Skeletal muscle tissue (tissue), 4 donors: ENCODE measurements around the gene PIAS2. TPM values are rescaled to one million over a fixed set of nuclear protein-coding genes. Genes with fewer than 3 reads are reported as not detected.
"Not testable (repeated sequence)": the region's sequence is repeated elsewhere in the genome, so short reads cannot be mapped to it uniquely, and the experiment has no call there.

ENCODE experiments used
- H3K27ac ChIP-seq: one replicate; pipeline ENCODE4 v1.7.0; 2013; ENCODE audit warnings: mild to moderate bottlenecking, low read depth, low read length, inconsistent platforms
- H3K27me3 ChIP-seq, 3 donors: one replicate each; pipeline ENCODE4 v1.7.0; 2013; ENCODE audit warnings: low read length in 3 of 3; ENCODE audit not compliant: control insufficient read depth in 3 of 3, insufficient read depth in 3 of 3
- H3K36me3 ChIP-seq, 3 donors: one replicate each; pipeline ENCODE4 v1.7.0; 2013; ENCODE audit warnings: low read length in 3 of 3; ENCODE audit not compliant: control insufficient read depth in 3 of 3, insufficient read depth in 3 of 3
- H3K4me1 ChIP-seq, 3 donors: one replicate each; pipeline ENCODE4 v1.7.0; 2013; ENCODE audit warnings: low read length in 3 of 3, mild to moderate bottlenecking in 3 of 3; ENCODE audit not compliant: control insufficient read depth in 3 of 3, insufficient read depth in 3 of 3
- H3K4me3 ChIP-seq, 3 donors: one replicate each; pipeline ENCODE4 v1.7.0; 2013; ENCODE audit warnings: low read length in 3 of 3
- H3K9ac ChIP-seq, 3 donors: one replicate each; pipeline ENCODE4 v1.7.0; 2013; ENCODE audit warnings: low read length in 3 of 3, mild to moderate bottlenecking in 3 of 3, moderate library complexity in 2 of 3, low read depth in 1 of 3
- H3K9me3 ChIP-seq, 3 donors: one replicate each; pipeline ENCODE4 v1.7.0; 2013; ENCODE audit warnings: low read length in 3 of 3; ENCODE audit not compliant: control insufficient read depth in 3 of 3
- total RNA-seq: library from RNA; depleted of rRNA; stranded (reverse); fragments of >200 nt; gene quantifications from one replicate; pipeline ENCODE4 v1.2.3, GENCODE V29; 2014
- donor health status: Osteomylitis.

Gene PIAS2
- total RNA-seq, 1 donor from 2014 or later = 35.5 TPM

DNA sequence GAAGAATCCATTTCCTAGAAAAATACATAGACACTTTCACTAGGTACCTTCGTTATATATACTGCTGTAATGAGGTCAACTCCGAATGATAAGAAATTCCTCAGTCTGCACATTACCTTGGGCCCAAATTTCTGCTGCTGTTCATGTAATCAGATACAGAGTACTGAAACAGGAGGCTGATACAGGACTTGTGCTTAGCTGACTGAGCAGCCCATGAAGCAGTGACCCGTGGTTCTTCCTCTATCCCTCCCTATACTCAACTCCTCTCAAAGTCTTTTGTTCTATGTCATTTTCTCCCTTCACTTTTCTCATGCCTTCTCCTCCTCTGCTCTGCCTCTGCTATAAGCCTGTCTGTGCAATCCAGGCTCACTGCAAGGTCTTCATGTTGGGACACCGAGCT lies 102.9 kb downstream of the PIAS2 start:
- Histone ChIP-seq H3K27me3 (no peaks in the 10 kb centered on the region), H3K36me3 (no peaks in the 10 kb centered on the region), H3K27ac (no peak overlapping the region), H3K9ac (no peak overlapping the region), H3K9me3 (no peaks in the 10 kb centered on the region), H3K4me3 (no peak overlapping the region), H3K4me1 (no peaks in the 10 kb centered on the region)

DNA sequence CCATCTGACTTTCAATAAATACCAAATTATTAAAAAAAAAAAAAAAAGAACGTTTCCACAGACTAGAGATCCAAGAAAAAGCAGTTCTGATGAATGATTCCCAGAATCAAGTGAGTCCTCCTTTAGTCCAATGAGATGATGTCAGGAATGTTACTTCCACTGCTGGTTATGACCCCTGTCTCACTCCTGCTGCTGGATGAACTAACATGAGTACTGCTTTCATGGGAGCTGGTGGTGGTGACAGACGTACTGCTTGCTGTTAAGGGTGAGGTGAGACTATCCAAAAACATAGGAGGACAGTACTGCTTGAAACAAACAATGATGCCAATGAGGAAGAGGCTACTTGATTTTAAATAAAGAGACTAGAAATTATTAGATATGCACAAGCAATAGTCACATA lies 105.0 kb downstream of the PIAS2 start:
- Histone ChIP-seq H3K9me3 (no peaks in the 10 kb centered on the region), H3K36me3 (no peaks in the 10 kb centered on the region), H3K9ac (no peak overlapping the region), H3K4me3 (no peak overlapping the region), H3K4me1 (no peaks in the 10 kb centered on the region), H3K27me3 (no peaks in the 10 kb centered on the region), H3K27ac (no peak overlapping the region)

DNA sequence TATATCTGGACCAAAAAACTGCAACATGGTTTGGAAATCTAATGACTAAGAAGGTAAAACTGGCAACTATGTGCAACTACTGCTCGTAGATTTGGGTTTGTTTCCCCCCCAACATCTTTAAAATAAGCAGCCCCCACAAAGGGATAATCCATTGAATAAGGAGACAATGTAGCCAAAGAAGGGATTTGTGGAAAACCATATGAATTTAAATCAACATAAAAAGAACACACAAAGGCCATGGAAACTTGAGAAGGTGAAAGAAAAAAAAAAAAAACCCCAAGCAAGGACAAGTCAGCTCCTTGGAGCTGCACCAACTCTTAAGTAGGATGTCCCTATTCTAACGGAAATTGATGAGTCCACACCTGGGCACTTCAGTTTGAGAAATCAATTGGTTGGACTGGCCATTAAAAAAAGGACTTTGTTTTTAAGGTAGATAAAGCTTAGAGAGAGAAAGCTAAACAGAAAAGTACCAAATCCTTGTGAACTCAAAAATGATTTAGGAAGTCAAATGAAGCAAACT lies 106.8 kb downstream of the PIAS2 start:
- Histone ChIP-seq H3K4me3 (no peak overlapping the region), H3K27me3 (no peaks in the 10 kb centered on the region), H3K36me3 (no peaks in the 10 kb centered on the region), H3K9ac (no peak overlapping the region), H3K27ac (no peak overlapping the region), H3K4me1 (no peaks in the 10 kb centered on the region), H3K9me3 (no peaks in the 10 kb centered on the region)

DNA sequence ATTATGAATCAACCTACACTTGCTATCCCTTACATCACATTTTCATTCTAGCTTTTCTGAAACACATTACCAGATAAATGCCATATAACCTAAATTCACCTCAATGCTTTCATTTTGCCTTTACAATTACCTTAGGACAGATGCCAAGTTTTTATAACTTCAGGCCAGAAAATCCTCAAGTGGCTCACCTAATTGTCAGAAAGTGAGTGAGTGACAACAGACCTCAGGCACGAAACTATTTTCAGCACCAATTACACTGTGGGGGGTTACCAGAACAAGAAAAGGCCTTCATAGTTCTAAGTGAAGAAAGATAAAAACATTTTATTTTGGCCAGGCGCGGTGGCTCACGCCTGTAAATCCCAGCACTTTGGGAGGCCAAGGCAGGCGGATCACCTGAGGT lies 108.2 kb downstream of the PIAS2 start:
- no peak overlapping the region for H3K27ac ChIP-seq
- H3K9ac ChIP-seq = no peak overlapping the region
- H3K4me1 ChIP-seq = no peaks in the 10 kb centered on the region
- H3K36me3 ChIP-seq = no peaks in the 10 kb centered on the region
- no peaks in the 10 kb centered on the region for H3K9me3 ChIP-seq
- H3K4me3 ChIP-seq = no peak overlapping the region
- H3K27me3 ChIP-seq = no peaks in the 10 kb centered on the region

DNA sequence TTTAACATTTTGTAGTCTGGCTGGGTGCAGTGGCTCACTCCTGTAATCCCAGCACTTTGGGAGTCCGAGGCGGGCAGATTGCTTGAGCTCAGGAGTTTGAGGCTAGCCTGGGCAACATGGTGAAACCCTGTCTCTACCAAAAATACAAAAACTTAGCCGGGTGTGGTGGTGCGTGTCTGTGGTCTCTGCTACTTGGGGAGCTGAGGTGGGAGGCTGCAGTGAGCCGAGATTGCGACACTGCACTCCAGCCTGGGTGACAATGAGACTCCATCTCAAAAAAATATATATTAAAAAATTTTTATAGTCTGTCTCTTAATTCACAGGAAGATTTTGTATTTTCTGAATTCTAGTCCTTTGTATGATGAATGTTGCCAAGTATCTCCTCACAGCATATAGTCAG lies 121.4 kb downstream of the PIAS2 start:
- not testable (repeated sequence) for H3K36me3 ChIP-seq, H3K9me3 ChIP-seq, H3K27me3 ChIP-seq, H3K4me3 ChIP-seq, H3K27ac ChIP-seq, H3K9ac ChIP-seq, H3K4me1 ChIP-seq

DNA sequence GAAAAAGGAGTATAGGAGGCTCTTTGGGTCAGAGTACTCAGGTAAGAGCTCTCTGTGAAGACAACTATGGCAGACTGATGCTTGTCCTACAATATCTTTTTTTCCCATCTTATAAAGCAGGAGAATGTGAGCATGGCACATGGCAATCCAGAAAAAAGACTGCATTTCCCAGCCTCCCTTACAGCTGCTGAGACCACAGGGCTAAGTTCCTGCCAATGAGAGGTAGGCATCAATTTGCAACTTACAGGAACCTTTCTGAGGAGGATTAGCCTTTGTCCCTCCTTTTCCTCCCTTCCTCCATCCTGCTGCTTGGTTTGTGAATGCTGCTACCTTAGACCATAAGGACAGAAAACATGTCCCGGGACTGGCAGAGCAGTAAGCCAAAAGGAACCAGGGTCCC lies 122.7 kb downstream of the PIAS2 start:
- H3K9me3 ChIP-seq = no peaks in the 10 kb centered on the region

DNA sequence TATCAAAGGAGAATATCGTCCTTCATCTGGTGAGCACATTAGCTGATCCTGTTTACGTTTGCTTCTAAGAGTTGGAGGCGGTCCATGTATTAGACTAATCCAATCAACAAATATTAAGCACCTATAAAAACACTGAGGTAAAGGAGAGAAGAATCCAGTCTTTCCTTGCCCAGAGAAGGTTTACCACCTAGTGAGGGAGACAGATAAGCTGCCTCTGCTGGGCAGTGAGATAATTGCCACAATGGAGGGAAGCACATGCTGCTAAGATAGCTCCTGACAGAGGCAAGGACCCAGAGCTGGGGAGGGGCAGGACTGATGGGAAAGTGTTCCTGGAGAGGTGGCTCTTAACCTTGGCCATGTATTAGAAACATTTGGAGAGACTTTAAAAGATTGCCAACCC lies 123.7 kb downstream of the PIAS2 start:
- Histone ChIP-seq H3K9ac (no peak overlapping the region), H3K36me3 (no peaks in the 10 kb centered on the region), H3K9me3 (no peaks in the 10 kb centered on the region), H3K27me3 (no peaks in the 10 kb centered on the region), H3K27ac (no peak overlapping the region), H3K4me3 (no peak overlapping the region), H3K4me1 (no peaks in the 10 kb centered on the region)

More for the DNA sequence above, 122.7 kb downstream of the PIAS2 start:
- Histone ChIP-seq H3K4me3 (no peak overlapping the region), H3K36me3 (no peaks in the 10 kb centered on the region), H3K27ac (no peak overlapping the region), H3K4me1 (no peaks in the 10 kb centered on the region), H3K9ac (no peak overlapping the region), H3K27me3 (no peaks in the 10 kb centered on the region)

DNA sequence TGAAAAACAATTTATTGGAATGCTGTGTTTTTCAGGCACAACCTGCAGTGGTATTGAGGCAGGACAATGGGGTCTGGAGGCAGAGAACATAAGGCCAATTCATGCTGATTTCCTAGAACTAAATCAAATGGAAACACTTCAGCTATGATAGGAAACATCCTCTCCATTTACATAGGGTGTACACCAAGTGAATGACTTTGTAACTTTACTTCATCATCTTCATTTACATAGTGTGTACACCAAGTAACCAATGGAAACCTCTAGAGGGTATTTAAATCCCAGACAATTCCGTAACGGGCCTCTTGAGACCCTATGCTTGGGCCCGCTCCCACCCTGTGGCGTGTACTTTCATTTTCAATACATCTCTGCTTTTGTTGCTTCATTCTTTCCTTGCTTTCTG lies 128.2 kb downstream of the PIAS2 start:
- no peaks in the 10 kb centered on the region for H3K36me3 ChIP-seq
- H3K4me3 ChIP-seq = no peak overlapping the region
- H3K27ac ChIP-seq = no peak overlapping the region

DNA sequence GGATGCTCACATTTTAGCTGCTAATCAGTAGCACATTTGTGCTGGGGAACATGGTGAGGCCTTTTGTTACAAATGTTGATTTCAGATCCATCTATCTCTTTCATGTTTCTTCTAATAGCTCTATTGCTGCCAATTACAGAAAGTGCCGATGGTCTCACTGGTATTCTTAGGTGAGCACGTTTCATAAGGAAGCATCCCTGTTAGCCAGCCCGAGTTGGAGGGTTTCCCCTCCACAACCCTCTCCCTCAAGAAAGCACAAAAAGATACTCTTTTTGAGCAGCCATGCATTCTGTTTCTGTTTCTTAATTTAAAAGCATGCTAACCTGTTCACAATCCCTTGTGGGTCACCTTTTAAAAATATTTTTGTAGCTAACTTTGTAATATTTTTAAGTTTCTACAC lies 129.6 kb downstream of the PIAS2 start:
- no peaks in the 10 kb centered on the region for H3K27me3 ChIP-seq
- H3K36me3 ChIP-seq = no peaks in the 10 kb centered on the region
- H3K27ac ChIP-seq = no peak overlapping the region
- no peaks in the 10 kb centered on the region for H3K4me1 ChIP-seq
- H3K9ac ChIP-seq = no peak overlapping the region
- H3K4me3 ChIP-seq = no peak overlapping the region
- peaks cover 0 to 2% (median 0%) of the 10 kb centered on the region in 3 donors for H3K9me3 ChIP-seq

More for the DNA sequence above, 128.2 kb downstream of the PIAS2 start:
- Histone ChIP-seq H3K27me3 (no peaks in the 10 kb centered on the region), H3K4me1 (no peaks in the 10 kb centered on the region), H3K9me3 (peaks cover 0 to 2% (median 0%) of the 10 kb centered on the region in 3 donors), H3K9ac (no peak overlapping the region)

DNA sequence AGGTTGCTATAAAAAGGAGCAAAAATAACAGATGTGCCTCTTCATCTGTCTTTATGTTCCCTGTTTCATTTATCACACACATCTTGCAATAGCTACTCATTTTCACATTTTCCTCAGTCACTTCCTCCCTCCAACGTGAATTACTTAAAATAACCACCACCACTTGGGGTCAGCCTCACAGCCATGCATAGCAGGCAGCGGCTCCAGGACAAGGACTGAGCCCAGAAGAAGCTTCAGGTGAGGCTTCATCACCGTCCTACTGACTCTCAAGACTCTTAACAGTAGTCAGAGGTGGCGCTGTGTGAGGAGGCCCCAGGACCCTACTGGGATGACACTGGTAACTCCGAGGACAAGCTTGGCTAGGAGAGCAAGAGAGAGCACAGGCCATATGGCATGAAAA lies 144.9 kb downstream of the PIAS2 start:
- Histone ChIP-seq H3K9me3 (no peaks in the 10 kb centered on the region), H3K4me3 (no peak overlapping the region), H3K27me3 (no peaks in the 10 kb centered on the region), H3K27ac (no peak overlapping the region), H3K36me3 (no peaks in the 10 kb centered on the region), H3K4me1 (peaks cover 11 to 36% (median 28%) of the 10 kb centered on the region in 3 donors), H3K9ac (no peak overlapping the region)

DNA sequence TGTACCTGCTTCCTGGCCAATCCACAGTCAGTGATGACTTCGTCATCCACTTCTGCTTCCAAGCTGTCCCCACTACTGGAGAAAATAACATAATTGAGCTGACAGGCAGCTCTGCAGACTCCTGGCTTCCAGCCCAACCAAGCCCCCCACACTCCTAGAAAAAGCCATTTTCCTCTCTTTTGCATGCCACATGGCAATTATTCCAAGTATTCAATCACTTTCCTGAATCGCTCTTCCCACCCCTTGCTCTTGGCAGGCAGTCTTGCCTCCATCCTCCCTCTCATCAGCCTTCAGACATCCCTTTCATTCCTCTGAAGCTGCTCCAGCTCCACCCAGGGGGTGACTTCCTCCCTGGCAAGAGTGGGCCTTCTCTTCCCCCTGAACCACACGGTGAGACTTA lies 146.2 kb downstream of the PIAS2 start:
- Histone ChIP-seq H3K27me3 (no peaks in the 10 kb centered on the region), H3K9me3 (no peaks in the 10 kb centered on the region), H3K36me3 (no peaks in the 10 kb centered on the region), H3K4me3 (no peak overlapping the region), H3K27ac (no peak overlapping the region), H3K4me1 (peaks cover 11 to 36% (median 28%) of the 10 kb centered on the region in 3 donors), H3K9ac (no peak overlapping the region)
